ENCODE data around the gene EIF4E2. TPM values are rescaled to one million over a fixed set of nuclear protein-coding genes. Genes with fewer than 3 reads are reported as not detected.
A peak's percentile ranks its signal among the peaks of the same experiment; 100 is the strongest.
"Not testable (repeated sequence)": the region's sequence is repeated elsewhere in the genome, so short reads cannot be mapped to it uniquely, and the experiment has no call there.

The EIF4E2 gene
- total and polyA plus RNA-seq, 5 donors: 32.1 to 49.4 (median 44.0) TPM

- no peaks in the 10 kb centered on the region for H3K4me1 ChIP-seq (ENCODE audit: control insufficient read depth, insufficient read depth, low read length)
- no peak for ATAC-seq
- H3K27me3 ChIP-seq (ENCODE audit: control insufficient read depth, insufficient read depth): no peaks in the 10 kb centered on the region
- H3K4me3 ChIP-seq (ENCODE audit: low read length): no peak overlapping the region
- H3K27ac ChIP-seq (ENCODE audit: low read length): no peak overlapping the region
- intact Hi-C loops (cut with DNase I): loop anchor here in 3 of 4 donors (10.0 kb wide), 3 partner anchors 194 to 624 kb away; partner anchors contain the start of gene NPPC (in 1 of the 3)
- H3K9me3 ChIP-seq (ENCODE audit: control insufficient read depth, low read length): no peaks in the 10 kb centered on the region
- WGBS: 72% methylated on average over 11 of the region's 11 CpGs
- DNase-seq: peak in 1 of 3 donors; percentile 27
Observed at GRCh38 chr2:232528746-232529460, 21.6 kb upstream of the EIF4E2 start.

- Histone ChIP-seq H3K27me3 (ENCODE audit: control insufficient read depth, insufficient read depth) (no peaks in the 10 kb centered on the region), H3K4me1 (ENCODE audit: control insufficient read depth, insufficient read depth, low read length) (no peaks in the 10 kb centered on the region), H3K9me3 (ENCODE audit: control insufficient read depth, low read length) (no peaks in the 10 kb centered on the region), H3K27ac (ENCODE audit: low read length) (no peak overlapping the region), H3K4me3 (ENCODE audit: low read length) (no peak overlapping the region)
- intact Hi-C loops (cut with DNase I): loop anchor here in 3 of 4 donors (10.0 kb wide), 3 partner anchors 195 to 625 kb away; partner anchors contain the start of gene NPPC (in 1 of the 3)
- ATAC-seq: no peak
- 84% methylated on average over 17 of the region's 17 CpGs for whole genome bisulfite sequencing
- peak in 2 of 3 donors; percentile 29 to 40 for DNase-seq
Observed at GRCh38 chr2:232529806-232530547, 20.5 kb upstream of the EIF4E2 start.

- WGBS: 82% methylated on average over 9 of the region's 9 CpGs
- Histone ChIP-seq H3K27ac (ENCODE audit: low read length) (no peak overlapping the region), H3K4me3 (ENCODE audit: low read length) (no peak overlapping the region), H3K4me1 (ENCODE audit: control insufficient read depth, insufficient read depth, low read length) (no peaks in the 10 kb centered on the region), H3K27me3 (ENCODE audit: control insufficient read depth, insufficient read depth) (no peaks in the 10 kb centered on the region), H3K9me3 (ENCODE audit: control insufficient read depth, low read length) (no peaks in the 10 kb centered on the region)
- DNase-seq (peak in 1 of 3 donors; percentile 25), ATAC-seq (no peak)
- intact Hi-C loops (cut with DNase I): no loop called here
Observed at GRCh38 chr2:232530626-232531260, 19.7 kb upstream of the EIF4E2 start.

- H3K4me1 ChIP-seq (ENCODE audit: control insufficient read depth, insufficient read depth, low read length): no peaks in the 10 kb centered on the region
- no peak overlapping the region for H3K27ac ChIP-seq (ENCODE audit: low read length)
- H3K4me3 ChIP-seq (ENCODE audit: low read length): no peak overlapping the region
- ATAC-seq: peak in 1 of 2 donors; percentile 13
- H3K9me3 ChIP-seq (ENCODE audit: control insufficient read depth, low read length): peaks cover 2% of the 10 kb centered on the region
- intact Hi-C loops (cut with DNase I): no loop called here
- 42% methylated on average over 9 of the region's 9 CpGs for WGBS
- peak in 1 of 3 donors; percentile 48 for DNase-seq
- no peaks in the 10 kb centered on the region for H3K27me3 ChIP-seq (ENCODE audit: control insufficient read depth, insufficient read depth)
Observed at GRCh38 chr2:232532419-232532818, 18.1 kb upstream of the EIF4E2 start.

GRCh38 chr2:232532821-232533220, 17.7 kb upstream of the EIF4E2 start:
- H3K4me1 ChIP-seq (ENCODE audit: control insufficient read depth, insufficient read depth, low read length); H3K4me3 ChIP-seq (ENCODE audit: low read length); H3K9me3 ChIP-seq (ENCODE audit: control insufficient read depth, low read length); H3K27ac ChIP-seq (ENCODE audit: low read length); intact Hi-C loops (cut with DNase I); H3K27me3 ChIP-seq (ENCODE audit: control insufficient read depth, insufficient read depth); ATAC-seq: not testable (repeated sequence)
- peak in 1 of 3 donors; percentile 12 for DNase-seq
- WGBS: 81% methylated on average over 7 of the region's 7 CpGs

DNA sequence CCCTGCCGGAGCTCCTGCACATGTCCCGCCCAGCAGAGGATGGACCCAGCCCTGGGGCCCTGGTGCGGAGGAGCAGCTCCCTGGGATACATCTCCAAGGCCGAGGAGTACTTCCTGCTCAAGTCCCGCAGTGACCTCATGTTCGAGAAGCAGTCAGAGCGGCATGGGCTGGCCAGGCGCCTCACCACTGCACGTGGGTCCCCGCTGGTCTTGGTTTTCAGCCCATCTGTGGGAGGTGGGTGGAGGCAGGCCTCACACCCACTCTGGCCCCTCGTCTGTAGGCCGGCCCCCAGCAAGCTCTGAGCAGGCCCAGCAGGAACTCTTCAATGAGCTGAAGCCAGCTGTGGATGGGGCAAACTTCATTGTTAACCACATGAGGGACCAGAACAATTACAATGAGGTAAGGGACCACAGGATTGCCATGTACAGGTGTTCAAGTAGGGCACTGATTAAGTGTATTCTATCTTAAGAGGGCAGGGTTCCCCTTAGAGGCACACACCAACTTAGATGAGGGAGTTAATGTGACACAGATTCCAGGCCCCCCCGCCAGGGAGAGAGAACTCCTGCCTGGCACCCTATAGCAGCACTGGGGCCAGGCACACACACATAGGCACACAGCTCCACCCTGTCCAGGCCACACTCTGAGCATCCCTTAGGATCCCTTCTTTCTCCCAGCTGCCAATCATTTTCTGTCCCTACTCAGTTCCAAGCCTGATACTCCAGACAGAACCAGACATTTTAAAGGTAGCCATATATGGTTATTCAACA, 16.4 kb upstream of the EIF4E2 start:
- ATAC-seq: no peak
- WGBS: 58% methylated on average over 13 of the region's 13 CpGs
- H3K27me3 ChIP-seq (ENCODE audit: control insufficient read depth, insufficient read depth): no peaks in the 10 kb centered on the region
- peaks cover 2% of the 10 kb centered on the region for H3K9me3 ChIP-seq (ENCODE audit: control insufficient read depth, low read length)
- peak in 1 of 3 donors; percentile 51 for DNase-seq
- no peak overlapping the region for H3K4me3 ChIP-seq (ENCODE audit: low read length)
- no peak overlapping the region for H3K27ac ChIP-seq (ENCODE audit: low read length)
- intact Hi-C loops (cut with DNase I): no loop called here
- no peaks in the 10 kb centered on the region for H3K4me1 ChIP-seq (ENCODE audit: control insufficient read depth, insufficient read depth, low read length)

GRCh38 chr2:232534940-232535651, 15.4 kb upstream of the EIF4E2 start:
- Histone ChIP-seq H3K27ac (ENCODE audit: low read length) (no peak overlapping the region), H3K9me3 (ENCODE audit: control insufficient read depth, low read length) (peaks cover 2% of the 10 kb centered on the region), H3K27me3 (ENCODE audit: control insufficient read depth, insufficient read depth) (no peaks in the 10 kb centered on the region), H3K4me3 (ENCODE audit: low read length) (no peak overlapping the region), H3K4me1 (ENCODE audit: control insufficient read depth, insufficient read depth, low read length) (no peaks in the 10 kb centered on the region)
- ATAC-seq (no peak), DNase-seq (peak in 1 of 3 donors; percentile 28)
- intact Hi-C loops (cut with DNase I): no loop called here
- 76% methylated on average over 14 of the region's 14 CpGs for WGBS

DNA sequence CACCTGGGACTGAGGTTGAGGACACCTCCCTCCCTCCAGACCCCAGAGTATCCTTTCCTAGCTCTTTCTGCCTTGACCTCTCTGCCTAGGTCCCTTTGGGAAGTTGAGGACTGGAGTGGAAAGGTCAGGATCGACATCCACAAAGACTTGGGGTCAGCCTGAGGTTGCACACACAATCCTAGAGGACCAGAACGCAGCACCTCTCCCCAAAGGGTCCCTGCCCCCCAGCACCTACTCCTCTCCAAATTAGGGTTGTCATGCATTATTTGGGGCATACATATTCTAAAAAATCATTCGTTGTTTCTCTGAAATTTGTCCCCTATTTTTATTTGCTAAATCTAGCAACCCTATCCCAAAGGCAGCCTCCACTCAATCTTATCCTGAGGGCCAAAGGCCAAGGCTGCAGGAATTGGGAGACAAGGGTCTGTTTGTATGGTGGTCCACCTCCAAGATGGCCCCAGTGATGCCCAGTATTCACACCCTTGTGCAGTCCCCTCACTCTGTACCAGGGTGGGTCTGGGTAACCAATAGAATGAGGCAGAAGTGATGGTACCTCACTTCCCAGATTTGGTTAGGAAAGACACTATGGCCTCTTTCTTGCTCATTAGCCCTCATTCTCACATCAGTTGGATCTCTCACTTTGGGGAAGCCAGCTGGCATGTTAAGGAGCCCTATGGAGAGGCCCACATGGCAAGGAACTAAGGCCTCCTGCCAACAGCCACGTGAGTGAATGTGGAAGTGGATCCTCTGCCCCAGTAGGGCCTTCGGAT, 14.5 kb upstream of the EIF4E2 start:
- WGBS: 90% methylated on average over 5 of the region's 5 CpGs
- no peaks in the 10 kb centered on the region for H3K4me1 ChIP-seq (ENCODE audit: control insufficient read depth, insufficient read depth, low read length)
- ATAC-seq (no peak), DNase-seq (peak in 1 of 3 donors; percentile 1)
- intact Hi-C loops (cut with DNase I): no loop called here
- H3K27ac ChIP-seq (ENCODE audit: low read length): no peak overlapping the region
- peaks cover 2% of the 10 kb centered on the region for H3K9me3 ChIP-seq (ENCODE audit: control insufficient read depth, low read length)
- no peak overlapping the region for H3K4me3 ChIP-seq (ENCODE audit: low read length)
- H3K27me3 ChIP-seq (ENCODE audit: control insufficient read depth, insufficient read depth): no peaks in the 10 kb centered on the region

GRCh38 chr2:232537079-232537478, 13.4 kb upstream of the EIF4E2 start:
- Histone ChIP-seq H3K27me3 (ENCODE audit: control insufficient read depth, insufficient read depth) (no peaks in the 10 kb centered on the region), H3K9me3 (ENCODE audit: control insufficient read depth, low read length) (peaks cover 2% of the 10 kb centered on the region), H3K27ac (ENCODE audit: low read length) (no peak overlapping the region), H3K4me3 (ENCODE audit: low read length) (no peak overlapping the region), H3K4me1 (ENCODE audit: control insufficient read depth, insufficient read depth, low read length) (no peaks in the 10 kb centered on the region)
- 60% methylated on average over 5 of the region's 5 CpGs for WGBS
- peak in 1 of 3 donors; percentile 16 for DNase-seq
- intact Hi-C loops (cut with DNase I): no loop called here
- ATAC-seq: no peak

Measured in right cardiac atrium (tissue), 5 donors.